Mesendoderm (in vitro differentiated cells): ENCODE results near the gene PLPP4.

ENCODE experiments used
- DNase-seq: peaks from one replicate; pipeline ENCODE4 v3.0.0; 2013
- H2AK5ac ChIP-seq: 2 replicates; pipeline ENCODE4 v1.6.1; 2013; ENCODE audit warnings: low read length, inconsistent platforms
- H2BK120ac ChIP-seq: 2 replicates; pipeline ENCODE4 v1.6.1; 2013; ENCODE audit warnings: low read depth, mild to moderate bottlenecking, low read length, moderate library complexity, mixed read lengths
- H2BK15ac ChIP-seq: replicated peaks from 2 replicates; pipeline ENCODE4 v1.6.1; 2013; ENCODE audit warnings: low read depth, mild to moderate bottlenecking, moderate library complexity
- H2BK5ac ChIP-seq: 2 replicates; pipeline ENCODE4 v1.6.1; 2013; ENCODE audit warnings: low read length, inconsistent platforms
- H3K18ac ChIP-seq: 2 replicates; pipeline ENCODE4 v1.6.1; 2013; ENCODE audit warnings: mild to moderate bottlenecking, low read length, mixed read lengths
- H3K23ac ChIP-seq: one replicate; pipeline ENCODE4 v1.6.1; 2013; ENCODE audit warnings: low read length
- H3K27ac ChIP-seq: 2 replicates; pipeline ENCODE4 v1.5.1; 2013; ENCODE audit warnings: low read depth, mild to moderate bottlenecking, inconsistent platforms, low read length, moderate library complexity
- H3K27me3 ChIP-seq: 2 replicates; pipeline ENCODE4 v1.6.1; 2013; ENCODE audit warnings: low read length, control low read depth, mild to moderate bottlenecking, inconsistent platforms; ENCODE audit not compliant: insufficient read depth, poor library complexity
- H3K36me3 ChIP-seq: 2 replicates; pipeline ENCODE4 v1.6.1; 2013; ENCODE audit warnings: low read length, inconsistent platforms; ENCODE audit not compliant: control insufficient read depth, insufficient read depth
- H3K4ac ChIP-seq: one replicate; pipeline ENCODE4 v1.6.1; 2013; ENCODE audit warnings: low read depth, mild to moderate bottlenecking, low read length, moderate library complexity
- H3K4me1 ChIP-seq: 2 replicates; pipeline ENCODE4 v1.6.1; 2013; ENCODE audit warnings: low read depth, low read length, inconsistent platforms; ENCODE audit not compliant: control insufficient read depth
- H3K4me2 ChIP-seq: 2 replicates; pipeline ENCODE4 v1.6.1; 2013; ENCODE audit warnings: low read length
- H3K4me3 ChIP-seq: 2 replicates; pipeline ENCODE4 v1.5.1; 2013; ENCODE audit warnings: mild to moderate bottlenecking, low read length
- H3K56ac ChIP-seq: one replicate; pipeline ENCODE4 v1.6.1; 2013; ENCODE audit warnings: low read length
- H3K79me1 ChIP-seq: 2 replicates; pipeline ENCODE4 v1.6.1; 2013; ENCODE audit warnings: low read length, inconsistent platforms
- H3K79me2 ChIP-seq: 2 replicates; pipeline ENCODE4 v1.6.1; 2013; ENCODE audit warnings: mild to moderate bottlenecking, low read length; ENCODE audit not compliant: control insufficient read depth, insufficient read depth
- H3K9ac ChIP-seq: 2 replicates; pipeline ENCODE4 v1.6.1; 2013; ENCODE audit warnings: low read length, inconsistent platforms
- H4K5ac ChIP-seq: one replicate; pipeline ENCODE4 v1.6.1; 2013; ENCODE audit warnings: low read length
- H4K8ac ChIP-seq: one replicate; pipeline ENCODE4 v1.6.1; 2013; ENCODE audit warnings: low read depth, mild to moderate bottlenecking, control low read depth, low read length, moderate library complexity
- WGBS: extraction: QIAGEN DNeasy Blood & Tissue Kit; methylation state at CpG from one replicate; pipeline ENCODE4 v1.1.7; 2013; ENCODE audit warnings: low lambda C conversion rate, missing lambda C conversion rate; ENCODE audit not compliant: insufficient coverage; ENCODE audit errors: extremely low coverage; 5-methylcytosine and 5-hydroxymethylcytosine counted together

PLPP4 gene

DNA sequence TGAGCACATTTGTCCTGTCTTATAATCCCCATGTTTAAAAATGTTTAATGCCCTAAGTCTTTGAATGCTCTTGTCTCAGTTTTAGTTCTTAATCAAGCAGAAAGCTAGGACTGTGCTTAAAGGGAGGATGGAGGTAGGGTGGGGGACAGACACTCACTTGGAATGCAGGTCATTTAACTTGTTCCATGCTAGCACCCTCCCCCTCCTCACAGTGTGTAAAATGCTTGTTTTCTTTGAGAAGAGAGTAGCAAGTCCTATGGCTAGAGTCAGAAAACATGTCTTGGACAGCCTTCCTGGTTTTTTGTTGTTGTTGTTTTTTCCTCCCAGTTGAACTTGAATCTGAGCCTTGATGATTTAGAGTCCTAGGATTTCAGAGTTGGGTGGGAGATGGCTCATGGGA lies 114.2 kb downstream of the PLPP4 start:
- no peak overlapping the region for H3K9ac ChIP-seq
- no peak overlapping the region for H3K4me2 ChIP-seq
- H2AK5ac ChIP-seq = no peak overlapping the region
- H3K4me1 ChIP-seq = no peaks in the 10 kb centered on the region
- H3K4me3 ChIP-seq = no peak overlapping the region
- no peak overlapping the region for H3K4ac ChIP-seq
- H4K5ac ChIP-seq = no peak overlapping the region
- H3K36me3 ChIP-seq = no peaks in the 10 kb centered on the region
- H3K27ac ChIP-seq = no peak overlapping the region
- H3K79me1 ChIP-seq = no peaks in the 10 kb centered on the region
- no peak overlapping the region for H3K56ac ChIP-seq
- H3K18ac ChIP-seq = no peak overlapping the region
- H2BK15ac ChIP-seq = no peak overlapping the region
- no peaks in the 10 kb centered on the region for H3K27me3 ChIP-seq
- no peak overlapping the region for H3K23ac ChIP-seq
- no peak overlapping the region for H2BK120ac ChIP-seq
- H2BK5ac ChIP-seq = no peak overlapping the region
- no peaks in the 10 kb centered on the region for H3K79me2 ChIP-seq
- DNase-seq = no peak
- H4K8ac ChIP-seq = no peak overlapping the region

GRCh38 chr10:120572307-120572706 lies 115.3 kb downstream of the PLPP4 start:
- Histone ChIP-seq H3K36me3 (no peaks in the 10 kb centered on the region), H3K79me2 (no peaks in the 10 kb centered on the region), H4K5ac (no peak overlapping the region), H3K18ac (no peak overlapping the region), H2BK120ac (no peak overlapping the region), H2AK5ac (no peak overlapping the region), H3K4ac (no peak overlapping the region), H4K8ac (no peak overlapping the region), H3K79me1 (no peaks in the 10 kb centered on the region), H3K4me1 (no peaks in the 10 kb centered on the region), H3K56ac (no peak overlapping the region), H3K9ac (no peak overlapping the region), H3K27me3 (no peaks in the 10 kb centered on the region), H3K27ac (no peak overlapping the region), H3K4me2 (no peak overlapping the region), H3K23ac (no peak overlapping the region), H2BK15ac (no peak overlapping the region), H2BK5ac (no peak overlapping the region), H3K4me3 (no peak overlapping the region)
- DNase-seq = no peak
- WGBS = no CpG with 5 or more reads among the region's 1 CpG

DNA sequence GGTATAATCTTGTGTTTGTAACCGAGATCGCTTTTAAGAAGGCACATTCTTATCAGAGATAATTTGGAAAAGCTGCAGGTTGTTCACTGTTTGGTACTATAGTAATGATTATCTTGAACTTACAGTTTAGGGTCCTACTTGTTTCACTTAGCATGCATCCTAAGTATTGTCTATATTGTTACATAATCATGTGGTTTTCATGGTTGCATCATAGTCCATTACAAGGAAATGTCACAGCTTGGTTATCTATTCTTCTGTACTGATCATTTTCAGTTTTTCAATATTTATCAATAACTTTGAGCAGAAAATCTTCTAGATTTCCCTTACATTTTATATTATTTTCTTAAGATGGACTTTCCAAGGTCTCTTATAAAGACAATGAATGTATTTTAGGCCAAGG lies 116.3 kb downstream of the PLPP4 start:
- Histone ChIP-seq H3K23ac (no peak overlapping the region), H2AK5ac (no peak overlapping the region), H3K36me3 (no peaks in the 10 kb centered on the region), H3K4me2 (no peak overlapping the region), H4K5ac (no peak overlapping the region), H3K79me1 (no peaks in the 10 kb centered on the region), H2BK120ac (no peak overlapping the region), H3K18ac (no peak overlapping the region), H3K9ac (no peak overlapping the region), H3K4me3 (no peak overlapping the region), H4K8ac (no peak overlapping the region), H3K4me1 (no peaks in the 10 kb centered on the region), H3K79me2 (no peaks in the 10 kb centered on the region), H2BK15ac (no peak overlapping the region), H3K27me3 (no peaks in the 10 kb centered on the region), H3K4ac (no peak overlapping the region), H3K56ac (no peak overlapping the region), H3K27ac (no peak overlapping the region), H2BK5ac (no peak overlapping the region)
- no peak for DNase-seq
- no CpG with 5 or more reads among the region's 2 CpGs for WGBS

- H3K36me3 ChIP-seq = no peaks in the 10 kb centered on the region
- H3K27me3 ChIP-seq = no peaks in the 10 kb centered on the region
- H3K9ac ChIP-seq = no peak overlapping the region
- no peak overlapping the region for H3K4me3 ChIP-seq
- H3K18ac ChIP-seq = no peak overlapping the region
- H3K4me1 ChIP-seq = no peaks in the 10 kb centered on the region
- no peak overlapping the region for H2BK120ac ChIP-seq
- no peaks in the 10 kb centered on the region for H3K79me1 ChIP-seq
- no peak overlapping the region for H4K8ac ChIP-seq
- H3K56ac ChIP-seq = no peak overlapping the region
- DNase-seq = no peak
- no peak overlapping the region for H3K4me2 ChIP-seq
- H4K5ac ChIP-seq = no peak overlapping the region
- no peak overlapping the region for H3K4ac ChIP-seq
- H3K23ac ChIP-seq = no peak overlapping the region
- no peaks in the 10 kb centered on the region for H3K79me2 ChIP-seq
- no peak overlapping the region for H2BK15ac ChIP-seq
- WGBS = no CpG with 5 or more reads among the region's 13 CpGs
- no peak overlapping the region for H2BK5ac ChIP-seq
- H2AK5ac ChIP-seq = no peak overlapping the region
- H3K27ac ChIP-seq = no peak overlapping the region
Observed at GRCh38 chr10:120574981-120575380, 118.0 kb downstream of the PLPP4 start.

DNA sequence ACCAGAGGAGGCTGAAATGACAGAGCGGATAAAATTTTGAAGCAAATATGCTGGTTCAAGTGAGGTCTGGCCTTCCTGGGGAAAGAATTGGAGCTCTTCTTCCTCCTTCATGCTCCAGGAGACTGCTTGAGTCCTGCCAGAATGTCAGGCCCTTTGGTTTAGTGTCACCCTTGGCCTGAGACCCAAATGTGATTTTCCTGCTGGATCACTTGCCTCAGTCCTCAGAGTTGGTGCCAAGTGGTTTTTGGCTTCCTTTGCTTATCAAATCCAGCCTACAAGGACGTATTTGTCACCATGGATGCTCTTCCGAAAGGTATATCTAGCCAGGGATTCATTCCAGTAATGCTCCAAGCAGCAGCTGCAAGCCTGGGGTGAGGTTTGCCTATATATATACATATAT lies 118.4 kb downstream of the PLPP4 start:
- H4K8ac ChIP-seq = no peak overlapping the region
- H3K23ac ChIP-seq = no peak overlapping the region
- H2BK5ac ChIP-seq = no peak overlapping the region
- no peaks in the 10 kb centered on the region for H3K4me1 ChIP-seq
- H3K4me3 ChIP-seq = no peak overlapping the region
- no peak overlapping the region for H4K5ac ChIP-seq
- no peaks in the 10 kb centered on the region for H3K79me2 ChIP-seq
- H3K27ac ChIP-seq = no peak overlapping the region
- H3K56ac ChIP-seq = no peak overlapping the region
- no CpG with 5 or more reads among the region's 3 CpGs for WGBS
- H3K4ac ChIP-seq = no peak overlapping the region
- H3K18ac ChIP-seq = no peak overlapping the region
- no peaks in the 10 kb centered on the region for H3K79me1 ChIP-seq
- H3K9ac ChIP-seq = no peak overlapping the region
- H3K27me3 ChIP-seq = no peaks in the 10 kb centered on the region
- DNase-seq = no peak
- H2AK5ac ChIP-seq = no peak overlapping the region
- H3K4me2 ChIP-seq = no peak overlapping the region
- H3K36me3 ChIP-seq = no peaks in the 10 kb centered on the region
- no peak overlapping the region for H2BK120ac ChIP-seq
- no peak overlapping the region for H2BK15ac ChIP-seq

- Histone ChIP-seq H3K36me3 (no peaks in the 10 kb centered on the region), H2AK5ac (no peak overlapping the region), H3K4me2 (no peak overlapping the region), H3K27ac (no peak overlapping the region), H2BK15ac (no peak overlapping the region), H3K18ac (no peak overlapping the region), H4K8ac (no peak overlapping the region), H3K4ac (no peak overlapping the region), H3K79me1 (no peaks in the 10 kb centered on the region), H3K56ac (no peak overlapping the region), H3K27me3 (no peaks in the 10 kb centered on the region), H3K4me1 (no peaks in the 10 kb centered on the region), H3K4me3 (no peak overlapping the region), H4K5ac (no peak overlapping the region), H3K9ac (no peak overlapping the region), H3K79me2 (no peaks in the 10 kb centered on the region), H2BK120ac (no peak overlapping the region), H3K23ac (no peak overlapping the region), H2BK5ac (no peak overlapping the region)
- DNase-seq = no peak
- WGBS = no CpG with 5 or more reads among the region's 2 CpGs
Observed at GRCh38 chr10:120578134-120578533, 121.1 kb downstream of the PLPP4 start.
